Endometrial microvascular endothelial cells (primary cell): ENCODE results near the gene GJA4. TPM values are rescaled to one million over a fixed set of nuclear protein-coding genes. Genes with fewer than 3 reads are reported as not detected.
"Not testable (repeated sequence)": the region's sequence is repeated elsewhere in the genome, so short reads cannot be mapped to it uniquely, and the experiment has no call there.

Experiments
- in situ Hi-C: cut with HindIII; loops from 2 replicates; pipeline ENCODE4 v1.10.0; 2017; ENCODE audit warnings: low sequenced_read_pairs, low pct_unique_long_range_greater_than_20kb; ENCODE audit errors: inconsistent ontology term
- total RNA-seq: library from RNA; depleted of rRNA; stranded (reverse); fragments of >200 nt; gene quantifications from one replicate; pipeline ENCODE4 v1.2.3, GENCODE V29; 2015; ENCODE audit errors: inconsistent ontology term

The GJA4 gene
- total RNA-seq, 1 donor from 2014 or later: not detected

GRCh38 chr1:34785231-34785874 is 7.4 kb upstream of the GJA4 start:
- in situ Hi-C loops: no loop called here

GRCh38 chr1:34785875-34786470 is 6.8 kb upstream of the GJA4 start:
- in situ Hi-C loops: no loop called here

GRCh38 chr1:34786521-34787325 is 6.1 kb upstream of the GJA4 start:
- in situ Hi-C loops: no loop called here

GRCh38 chr1:34787461-34788420 is 5.1 kb upstream of the GJA4 start:
- in situ Hi-C loops: no loop called here

- in situ Hi-C loops: no loop called here
These were observed 1.8 kb upstream of the GJA4 start for GRCh38 chr1:34790985-34791384.

GRCh38 chr1:34792424-34792823 is 375 bp upstream of the GJA4 start:
- in situ Hi-C loops: no loop called here

- in situ Hi-C loops: no loop called here
These were observed 1.4 kb downstream of the GJA4 start for GRCh38 chr1:34794001-34794789.

- in situ Hi-C loops: no loop called here
These were observed 2.0 kb downstream of the GJA4 start for GRCh38 chr1:34794790-34795180.

GRCh38 chr1:34795916-34796315 is 3.1 kb downstream of the GJA4 start:
- in situ Hi-C loops: no loop called here

GRCh38 chr1:34796990-34797389 is 4.2 kb downstream of the GJA4 start:
- in situ Hi-C loops: no loop called here

- in situ Hi-C loops: no loop called here
These were observed 7.4 kb downstream of the GJA4 start for GRCh38 chr1:34800214-34800613.

GRCh38 chr1:34803770-34804169 is 11.0 kb downstream of the GJA4 start:
- in situ Hi-C loops: no loop called here

- in situ Hi-C loops: no loop called here
These were observed 13.6 kb downstream of the GJA4 start for GRCh38 chr1:34806396-34806795.

GRCh38 chr1:34808051-34808810 is 15.4 kb downstream of the GJA4 start:
- in situ Hi-C loops: no loop called here

- in situ Hi-C loops: not testable (repeated sequence)
These were observed 18.0 kb downstream of the GJA4 start for GRCh38 chr1:34810781-34811180.

- in situ Hi-C loops: no loop called here
These were observed 23.5 kb downstream of the GJA4 start for GRCh38 chr1:34816332-34816731.

GRCh38 chr1:34816778-34817177 is 24.0 kb downstream of the GJA4 start:
- in situ Hi-C loops: no loop called here

GRCh38 chr1:34818862-34819261 is 26.1 kb downstream of the GJA4 start:
- in situ Hi-C loops: not testable (repeated sequence)
